Spleen (tissue), 7 donors: ENCODE data around the gene ZNF362.

Experiments
- POLR2A ChIP-seq, 3 donors: fragments of 450-650 bp; IDR thresholded peaks; one replicate each; pipeline ENCODE4 v1.5.1; 2017; ENCODE audit warnings: antibody characterized with exemption in 3 of 3, mild to moderate bottlenecking in 1 of 3
- TF ChIP-seq, protein P1 (sequence below), 11 experiments: fragments of 200-600 bp in 7 of 11; fragments of 450-650 bp in 4 of 11; sonication (generic) in 4 of 11; IDR thresholded peaks in 8 of 11; conservative IDR thresholded peaks in 3 of 11; 1 replicate in 7 of 11; 2 replicates in 4 of 11; pipeline versions ENCODE4 v1.4.0 to v1.8.0; 2016 to 2021; ENCODE audit warnings: antibody characterized with exemption in 11 of 11, inconsistent platforms in 4 of 11, mild to moderate bottlenecking in 1 of 11
- donor health status: DM: no; HTN: no; CAD: no; lungs with moderate emphysema.
- donor health status: DM: no; HTN: no; CAD: no.
- donor health status: DM: no; HTN: no; CAD: no.

DNA sequence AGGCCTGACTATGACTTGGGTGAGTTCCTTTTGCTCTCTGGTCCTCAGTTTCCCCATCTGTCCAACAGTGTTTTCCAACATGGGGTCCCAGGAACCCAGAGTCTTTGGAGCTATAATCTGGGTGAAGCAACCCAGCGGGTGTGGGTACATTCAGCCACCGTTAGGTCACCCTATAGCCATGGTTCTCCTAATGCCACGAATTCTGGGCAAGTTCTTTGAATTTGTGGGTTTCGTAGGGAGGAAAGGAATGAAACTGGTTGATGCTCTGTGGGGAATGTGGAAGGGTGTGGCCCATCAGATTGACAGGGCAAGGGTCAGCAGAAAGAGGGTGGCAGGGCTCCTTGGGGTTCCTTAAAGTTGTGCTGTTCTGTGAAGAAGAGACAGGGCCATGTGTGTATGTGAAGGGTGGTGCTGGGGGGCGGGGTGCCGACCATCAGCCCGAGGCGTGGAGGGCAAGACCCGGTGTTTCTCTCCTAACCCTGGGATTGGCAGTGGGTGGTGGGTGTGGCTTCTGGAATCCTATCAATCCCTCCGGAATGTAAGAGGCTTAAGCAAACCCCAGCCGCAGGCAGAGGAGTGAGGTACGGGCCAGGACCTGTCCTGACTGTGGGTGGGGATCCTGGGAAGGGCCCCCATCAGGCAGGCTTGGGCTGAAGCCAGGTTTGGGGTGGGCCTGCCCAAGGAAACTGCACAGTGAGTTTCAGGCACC is 35.5 kb upstream of the ZNF362 start:
- TF ChIP-seq, protein P1, sequence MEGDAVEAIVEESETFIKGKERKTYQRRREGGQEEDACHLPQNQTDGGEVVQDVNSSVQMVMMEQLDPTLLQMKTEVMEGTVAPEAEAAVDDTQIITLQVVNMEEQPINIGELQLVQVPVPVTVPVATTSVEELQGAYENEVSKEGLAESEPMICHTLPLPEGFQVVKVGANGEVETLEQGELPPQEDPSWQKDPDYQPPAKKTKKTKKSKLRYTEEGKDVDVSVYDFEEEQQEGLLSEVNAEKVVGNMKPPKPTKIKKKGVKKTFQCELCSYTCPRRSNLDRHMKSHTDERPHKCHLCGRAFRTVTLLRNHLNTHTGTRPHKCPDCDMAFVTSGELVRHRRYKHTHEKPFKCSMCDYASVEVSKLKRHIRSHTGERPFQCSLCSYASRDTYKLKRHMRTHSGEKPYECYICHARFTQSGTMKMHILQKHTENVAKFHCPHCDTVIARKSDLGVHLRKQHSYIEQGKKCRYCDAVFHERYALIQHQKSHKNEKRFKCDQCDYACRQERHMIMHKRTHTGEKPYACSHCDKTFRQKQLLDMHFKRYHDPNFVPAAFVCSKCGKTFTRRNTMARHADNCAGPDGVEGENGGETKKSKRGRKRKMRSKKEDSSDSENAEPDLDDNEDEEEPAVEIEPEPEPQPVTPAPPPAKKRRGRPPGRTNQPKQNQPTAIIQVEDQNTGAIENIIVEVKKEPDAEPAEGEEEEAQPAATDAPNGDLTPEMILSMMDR (IDR thresholded peaks at IDR 0.05 in 8 of 11, conservative IDR thresholded peaks at IDR 0.05 in 3 of 11) = no peak
- TF ChIP-seq POLR2A (IDR thresholded peaks at IDR 0.05) = no peak
